ENCODE data around the gene ZNF407.

Gene ZNF407

GRCh38 chr18:75057169-75057960, 459.7 kb downstream of the ZNF407 start:
- ChIA-PET CTCF (interaction anchor here (0.6 kb wide), 1 partner anchor 50 kb away, joined by 3 read pairs; no protein-coding TSS in a partner anchor), POLR2A (ENCODE audit: low non-redundant PET) (no interaction called here)
- no peak overlapping the region for H3K27ac ChIP-seq
- no peak for TF ChIP-seq CTCF (conservative IDR thresholded peaks at IDR 0.05; ENCODE audit: low read depth)
- DNase-seq (ENCODE audit: low spot score), result no peak

- TF ChIP-seq CTCF (conservative IDR thresholded peaks at IDR 0.05; ENCODE audit: low read depth), result no peak
- ChIA-PET POLR2A (ENCODE audit: low non-redundant PET) (no interaction called here), CTCF (no interaction called here)
Observed at GRCh38 chr18:75060185-75060584, 462.5 kb downstream of the ZNF407 start.

DNA sequence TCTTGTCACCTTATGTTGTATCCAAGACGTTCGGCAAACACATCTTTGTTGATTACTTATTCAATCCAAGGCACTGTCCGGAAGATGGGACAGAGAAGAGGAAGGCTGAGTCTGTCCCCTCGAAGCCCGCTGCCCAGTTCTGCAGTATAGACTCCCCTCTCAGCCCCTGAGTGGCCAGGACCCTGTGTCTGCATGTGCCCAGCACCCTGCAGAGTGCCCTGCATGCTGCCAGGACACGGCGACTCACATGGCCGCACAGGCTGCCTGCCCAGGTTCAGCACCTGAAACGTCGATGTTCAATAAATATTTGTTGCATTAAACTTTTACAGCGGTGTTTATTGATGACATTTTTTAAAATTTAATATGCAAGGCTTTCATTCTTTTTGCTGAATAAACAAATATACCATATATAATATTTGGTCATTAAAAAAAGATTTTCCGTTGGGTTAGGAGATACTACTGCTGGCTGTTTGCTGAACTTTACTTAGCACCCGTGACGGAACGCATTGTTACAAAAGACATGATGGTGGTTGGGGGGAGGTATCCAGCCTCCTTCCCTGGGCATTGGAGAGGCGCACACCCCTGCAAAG, 464.7 kb downstream of the ZNF407 start:
- POLR2A ChIA-PET (ENCODE audit: low non-redundant PET), result no interaction called here
- no peak for TF ChIP-seq CTCF (conservative IDR thresholded peaks at IDR 0.05; ENCODE audit: low read depth)
- CTCF ChIA-PET, result no interaction called here

More at GRCh38 chr18:75060185-75060584, 462.5 kb downstream of the ZNF407 start:
- H3K27ac ChIP-seq, result no peak overlapping the region
- DNase-seq (ENCODE audit: low spot score), result no peak

DNA sequence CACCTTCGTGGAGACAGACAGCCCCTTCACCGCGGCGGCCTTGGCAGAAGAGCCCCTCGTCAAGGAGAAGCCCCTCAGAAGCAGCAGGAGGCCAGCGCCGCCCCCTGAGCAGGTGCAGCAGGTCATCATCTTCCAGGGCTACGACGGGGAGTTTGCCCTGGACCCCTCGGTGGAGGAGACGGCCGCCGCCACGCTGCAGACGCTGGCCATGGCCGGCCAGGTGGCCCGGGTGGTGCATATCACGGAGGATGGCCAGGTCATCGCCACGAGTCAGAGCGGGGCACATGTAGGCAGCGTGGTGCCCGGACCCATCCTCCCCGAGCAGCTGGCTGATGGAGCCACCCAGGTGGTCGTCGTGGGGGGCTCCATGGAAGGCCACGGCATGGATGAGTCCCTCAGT, 465.5 kb downstream of the ZNF407 start:
- no peak overlapping the region for H3K27ac ChIP-seq
- no peak for DNase-seq (ENCODE audit: low spot score)
- POLR2A ChIA-PET (ENCODE audit: low non-redundant PET), result no interaction called here
- CTCF ChIA-PET, result no interaction called here
- TF ChIP-seq CTCF (conservative IDR thresholded peaks at IDR 0.05; ENCODE audit: low read depth), result no peak

More for the DNA sequence above, 464.7 kb downstream of the ZNF407 start:
- DNase-seq (ENCODE audit: low spot score), result no peak
- no peak overlapping the region for H3K27ac ChIP-seq

GRCh38 chr18:75063615-75064512, 466.2 kb downstream of the ZNF407 start:
- no peak for DNase-seq (ENCODE audit: low spot score)
- no peak for TF ChIP-seq CTCF (conservative IDR thresholded peaks at IDR 0.05; ENCODE audit: low read depth)
- CTCF ChIA-PET, result interaction anchor here (0.6 kb wide), 1 partner anchor 644 kb away, joined by 3 read pairs; no protein-coding TSS in a partner anchor
- H3K27ac ChIP-seq, result no peak overlapping the region
- POLR2A ChIA-PET (ENCODE audit: low non-redundant PET), result no interaction called here

DNA sequence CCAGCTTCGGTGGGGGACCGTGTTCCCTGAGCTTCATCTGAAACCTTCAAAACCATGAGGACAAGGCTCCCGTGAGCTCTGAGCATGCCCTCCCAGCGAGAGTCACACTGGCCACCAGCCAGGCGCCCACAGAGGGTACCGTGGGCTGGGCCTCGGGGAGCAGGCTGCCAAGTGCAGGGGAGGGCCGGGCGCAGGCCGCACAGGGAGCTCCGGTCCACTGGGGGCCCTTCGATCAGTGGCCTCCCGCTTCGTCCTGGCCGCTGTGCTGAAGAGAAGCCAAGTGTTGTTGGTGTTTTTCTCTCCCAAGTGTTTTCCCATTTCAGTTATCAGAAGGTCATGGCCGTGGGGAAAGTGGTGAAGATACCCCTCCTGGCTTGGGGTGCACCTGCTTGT, 466.8 kb downstream of the ZNF407 start:
- ChIA-PET POLR2A (ENCODE audit: low non-redundant PET) (no interaction called here), CTCF (interaction anchor here (0.6 kb wide), 1 partner anchor 644 kb away, joined by 3 read pairs; no protein-coding TSS in a partner anchor)
- no peak for DNase-seq (ENCODE audit: low spot score)
- no peak overlapping the region for H3K27ac ChIP-seq
- TF ChIP-seq CTCF (conservative IDR thresholded peaks at IDR 0.05; ENCODE audit: low read depth), result no peak
